NCI-H1092 (cell line): ENCODE results near the gene KANK3.
"Not testable (repeated sequence)": the region's sequence is repeated elsewhere in the genome, so short reads cannot be mapped to it uniquely, and the experiment has no call there.

ENCODE experiments used
- DNase-seq: peaks from one replicate; lab custom pipeline; 2025; lab: John Stamatoyannopoulos, UW

The KANK3 gene

GRCh38 chr19:8316351-8317125 lies 26.5 kb downstream of the KANK3 start:
- no peak for DNase-seq

- DNase-seq: not testable (repeated sequence)
Observed at GRCh38 chr19:8314981-8315640, 28.0 kb downstream of the KANK3 start.

GRCh38 chr19:8311461-8312260 lies 31.4 kb downstream of the KANK3 start:
- no peak for DNase-seq

- DNase-seq: no peak
Observed at GRCh38 chr19:8310342-8311055, 32.6 kb downstream of the KANK3 start.

GRCh38 chr19:8308891-8309291 lies 34.2 kb downstream of the KANK3 start:
- no peak for DNase-seq

- peak; percentile 93 for DNase-seq
Observed at GRCh38 chr19:8307965-8308866, 34.8 kb downstream of the KANK3 start, which contains the start of gene CD320. TSS of gene CD320 (minus strand) at chr19:8308358. CDS start at chr19:8308290, 68 bp downstream.

GRCh38 chr19:8307400-8307964 lies 35.6 kb downstream of the KANK3 start:
- peak; percentile 30 for DNase-seq

GRCh38 chr19:8306235-8307054 lies 36.6 kb downstream of the KANK3 start:
- DNase-seq: no peak

- no peak for DNase-seq
Observed at GRCh38 chr19:8305798-8306197, 37.3 kb downstream of the KANK3 start.

- no peak for DNase-seq
Observed at GRCh38 chr19:8304841-8305621, 38.0 kb downstream of the KANK3 start.

- DNase-seq: no peak
Observed at GRCh38 chr19:8302734-8303133, 40.3 kb downstream of the KANK3 start.

GRCh38 chr19:8302357-8302691 lies 40.7 kb downstream of the KANK3 start:
- no peak for DNase-seq

GRCh38 chr19:8291337-8291736 lies 51.7 kb downstream of the KANK3 start:
- not testable (repeated sequence) for DNase-seq

GRCh38 chr19:8276508-8276907 lies 66.6 kb downstream of the KANK3 start:
- DNase-seq: not testable (repeated sequence)
